Iris pigment epithelial cell (primary cell): ENCODE data around the gene DLG2.
A peak's percentile ranks its signal among the peaks of the same experiment; 100 is the strongest.

ENCODE experiments used
- DNase-seq: peaks from one replicate; pipeline ENCODE4 v3.0.0-alpha.2; 2011; ENCODE audit warnings: low read depth

DLG2 gene

DNA sequence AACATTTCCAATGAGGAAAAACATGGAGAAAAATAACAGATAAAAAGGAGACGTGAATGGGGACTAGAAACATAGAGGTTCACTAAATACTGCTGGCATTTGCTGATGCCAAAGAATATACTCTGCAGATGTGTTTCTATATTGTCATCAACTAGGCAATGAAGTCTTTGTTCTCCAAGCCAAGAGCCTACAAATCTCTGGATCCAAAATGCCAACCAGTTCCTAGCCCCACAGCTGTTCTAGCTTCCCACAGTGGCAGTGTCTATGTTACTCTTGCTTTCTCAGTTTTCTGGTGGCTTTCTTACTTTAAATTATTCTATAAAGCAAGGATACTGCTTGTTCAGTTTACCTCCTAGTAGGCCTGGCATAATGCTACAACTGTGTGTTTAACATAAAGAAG lies 1363.1 kb downstream of the DLG2 start:
- DNase-seq, result no peak

- peak; percentile 9 for DNase-seq
Observed at GRCh38 chr11:84261707-84262106, 1365.4 kb downstream of the DLG2 start.

- DNase-seq, result no peak
Observed at GRCh38 chr11:84260862-84261261, 1366.3 kb downstream of the DLG2 start.

- no peak for DNase-seq
Observed at GRCh38 chr11:84256618-84257017, 1370.5 kb downstream of the DLG2 start.

- no peak for DNase-seq
Observed at GRCh38 chr11:84255483-84255882, 1371.7 kb downstream of the DLG2 start.

DNA sequence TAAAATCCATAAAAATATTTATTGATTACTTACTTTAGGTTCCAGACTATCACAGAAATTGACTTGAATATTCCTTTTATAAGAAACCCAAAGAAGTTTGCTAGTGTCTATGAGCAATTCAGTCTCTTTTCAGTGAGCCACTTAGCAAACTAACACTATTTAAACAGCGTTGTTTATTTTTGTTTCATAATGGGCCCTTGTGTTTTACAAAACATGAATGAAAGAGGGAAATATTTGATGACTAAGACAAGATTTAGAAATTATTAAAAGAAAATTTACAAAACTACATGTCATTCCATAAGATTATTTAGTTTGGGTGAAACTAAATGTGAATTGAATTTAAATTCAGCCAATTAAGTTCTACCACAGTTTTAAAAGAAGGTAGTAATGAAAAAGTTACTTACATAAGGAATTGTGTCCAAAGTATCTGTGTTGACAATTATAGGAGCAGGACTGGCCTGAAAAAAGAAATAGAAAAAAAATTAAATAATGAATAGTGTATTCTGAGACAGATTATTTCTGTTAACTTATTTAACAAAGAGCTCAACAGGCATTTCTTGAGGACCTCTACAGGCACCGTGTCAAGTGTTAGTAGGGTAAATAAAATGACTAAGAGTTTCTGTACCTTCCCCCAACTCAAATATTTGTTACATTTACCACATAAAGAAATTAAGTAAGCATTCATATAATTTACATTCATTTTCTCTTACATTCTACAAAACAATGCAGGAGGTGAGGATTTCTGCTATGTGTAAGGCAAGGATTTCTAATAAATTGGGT lies 1376.1 kb downstream of the DLG2 start:
- DNase-seq, result peak; percentile 10

GRCh38 chr11:84249344-84250135 lies 1377.6 kb downstream of the DLG2 start:
- DNase-seq, result peak; percentile 41

GRCh38 chr11:84247926-84248325 lies 1379.2 kb downstream of the DLG2 start:
- peak; percentile 55 for DNase-seq

DNA sequence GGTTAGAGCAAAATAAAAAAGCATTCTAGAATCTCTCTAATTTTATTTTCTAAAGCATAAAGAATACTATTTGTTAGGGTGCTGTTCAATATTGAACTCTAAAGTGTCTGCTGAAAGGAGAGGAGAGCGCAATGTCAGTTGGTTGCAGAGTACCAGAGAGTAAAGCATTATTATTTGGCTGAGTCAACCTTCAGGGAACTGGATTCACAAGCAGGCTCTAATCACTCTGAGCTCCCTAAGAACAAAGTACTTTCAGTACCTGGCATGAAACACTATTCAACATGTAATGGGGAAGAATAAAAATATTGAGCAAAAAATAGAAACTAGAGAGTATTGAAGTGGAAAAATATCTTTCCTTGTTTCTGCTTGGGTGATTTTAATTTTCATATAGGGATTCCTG lies 1380.0 kb downstream of the DLG2 start:
- no peak for DNase-seq

- DNase-seq, result no peak
Observed at GRCh38 chr11:84243629-84244263, 1383.4 kb downstream of the DLG2 start.

DNA sequence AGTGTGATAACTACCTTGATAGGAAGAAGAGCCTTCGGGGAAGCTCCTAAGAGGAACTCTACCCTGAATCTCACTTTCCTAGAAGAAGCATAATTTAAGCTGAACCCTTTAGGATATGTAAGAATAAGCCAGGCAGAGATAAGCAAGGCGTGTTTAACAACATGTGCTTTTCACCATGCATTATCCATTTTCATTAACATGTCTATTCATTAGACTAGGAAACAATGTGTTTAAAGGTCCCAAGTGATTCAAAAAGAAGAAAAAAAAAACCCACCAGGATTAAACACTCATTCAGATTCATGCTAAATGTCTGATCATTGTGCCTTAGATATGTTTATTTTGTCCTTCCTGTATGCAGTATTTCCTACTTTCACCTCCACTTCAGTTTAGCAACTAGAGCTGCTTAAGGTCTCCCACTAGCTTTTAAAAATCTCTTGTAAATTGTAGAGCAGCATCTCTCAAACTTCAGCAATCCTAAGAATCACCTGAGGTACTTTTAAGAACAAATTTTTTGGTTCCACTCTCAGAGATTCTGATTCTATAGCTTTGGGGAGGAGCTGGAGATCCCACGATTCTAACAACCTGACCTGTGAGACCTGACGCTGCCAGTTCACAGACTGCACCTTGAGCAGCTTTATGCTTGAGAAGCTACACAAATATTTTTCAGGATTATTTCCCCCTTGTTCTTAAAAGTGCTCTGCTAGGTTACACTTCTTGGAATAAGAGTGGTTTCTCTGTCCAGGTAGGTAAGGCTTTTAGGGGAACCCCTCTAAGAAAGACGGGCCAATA lies 1385.6 kb downstream of the DLG2 start:
- DNase-seq, result no peak

- DNase-seq, result no peak
Observed at GRCh38 chr11:84240847-84241246, 1386.3 kb downstream of the DLG2 start.

- DNase-seq, result no peak
Observed at GRCh38 chr11:84236436-84236835, 1390.7 kb downstream of the DLG2 start.

DNA sequence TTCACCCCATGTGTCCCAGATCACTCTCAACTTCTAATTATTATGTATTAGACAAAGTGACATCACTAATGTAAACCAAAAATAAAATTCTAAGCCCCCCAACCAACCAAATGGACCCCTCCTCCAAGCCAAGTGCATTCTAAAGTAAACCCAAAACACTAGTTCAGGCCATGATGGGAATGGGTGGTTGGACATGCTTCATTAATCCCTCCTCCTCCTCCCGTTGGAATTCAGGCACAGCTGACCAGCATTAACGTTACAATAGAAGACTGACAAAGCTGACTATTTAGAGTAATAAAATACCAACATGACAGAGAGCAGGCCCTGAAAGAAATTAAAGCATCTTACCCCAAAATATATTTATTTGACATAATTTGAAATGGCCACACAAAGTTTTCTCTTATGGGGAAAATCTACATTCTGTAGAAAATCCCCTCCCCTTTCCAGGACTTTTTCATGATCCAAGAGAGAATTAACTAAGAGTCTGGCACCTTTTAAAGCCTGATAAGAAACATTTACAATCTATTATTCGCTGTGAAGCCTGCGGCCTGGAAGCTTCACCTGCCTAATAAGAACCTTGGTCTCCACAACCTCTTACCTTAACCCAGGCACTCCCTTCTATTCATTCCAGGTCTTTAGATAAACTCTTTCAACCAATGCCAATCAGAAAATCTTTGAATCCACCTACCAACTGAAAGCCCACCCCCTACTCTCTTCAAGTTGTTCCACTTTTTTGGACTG lies 1392.5 kb downstream of the DLG2 start:
- DNase-seq, result no peak

GRCh38 chr11:84234011-84234410 lies 1393.1 kb downstream of the DLG2 start:
- no peak for DNase-seq

DNA sequence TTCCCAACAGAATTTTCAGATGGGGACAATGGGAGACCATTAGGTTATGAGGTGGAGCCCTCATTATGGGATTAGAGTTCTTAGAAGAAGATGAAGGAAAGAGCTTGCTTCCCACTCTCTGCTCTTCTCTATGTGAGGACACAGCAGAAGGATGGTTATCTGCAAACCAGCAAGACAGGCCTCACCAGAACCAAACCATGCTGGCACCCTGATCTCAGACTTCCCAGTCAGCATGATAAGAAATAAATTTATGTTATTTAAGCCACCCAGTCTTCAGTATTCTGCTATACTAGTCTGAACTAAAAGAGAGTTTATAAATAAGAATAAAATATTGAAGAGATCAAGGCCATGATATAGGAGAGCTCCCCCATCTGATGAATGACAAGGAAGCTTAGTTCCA lies 1394.6 kb downstream of the DLG2 start:
- no peak for DNase-seq

- no peak for DNase-seq
Observed at GRCh38 chr11:84230402-84230801, 1396.7 kb downstream of the DLG2 start.

GRCh38 chr11:84227970-84228665 lies 1399.0 kb downstream of the DLG2 start:
- DNase-seq, result peak; percentile 4

GRCh38 chr11:84224042-84224441 lies 1403.1 kb downstream of the DLG2 start:
- DNase-seq, result no peak

DNA sequence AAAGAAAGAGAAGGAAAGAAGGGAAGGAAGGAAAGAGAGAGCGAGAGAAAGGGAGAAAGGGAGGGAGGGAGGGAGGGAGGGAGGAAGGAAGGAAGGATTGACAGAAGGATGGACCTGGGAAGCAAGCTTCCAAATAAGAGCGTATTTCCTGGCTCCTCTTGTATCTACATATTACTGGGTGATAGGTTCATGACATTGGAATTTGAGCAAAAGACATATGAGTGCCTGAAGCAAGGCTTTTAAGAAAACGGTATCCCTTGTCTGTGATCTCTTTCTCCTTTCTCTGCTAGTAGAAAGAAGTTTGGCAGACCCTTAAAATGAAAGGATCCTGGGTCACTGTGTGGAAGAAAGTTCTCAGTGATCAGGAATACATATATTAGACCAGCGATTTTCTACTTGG lies 1408.8 kb downstream of the DLG2 start:
- no peak for DNase-seq

- no peak for DNase-seq
Observed at GRCh38 chr11:84215672-84216071, 1411.5 kb downstream of the DLG2 start.
